Thoracic aorta (tissue), 2 donors: Measurements from ENCODE around the gene PTPRH. TPM values are rescaled to one million over a fixed set of nuclear protein-coding genes. Genes with fewer than 3 reads are reported as not detected.

Source experiments
- ATAC-seq: fragments of 150-250 bp; one replicate; pipeline ENCODE4 v1.8.0; 2017; ENCODE audit warnings: low read depth; ENCODE audit not compliant: insufficient number of reproducible peaks, low FRiP score
- DNase-seq: peaks from one replicate; pipeline ENCODE4 v3.0.0-alpha.2; 2020; ENCODE audit warnings: low spot score
- H3K27ac ChIP-seq, 2 donors: fragments of 200-600 bp; sonication (generic); 1 replicate in 1 of 2; 2 replicates in 1 of 2; pipeline ENCODE4 v1.5.1; 2016; ENCODE audit warnings: mild to moderate bottlenecking in 2 of 2, moderate library complexity in 2 of 2
- H3K27me3 ChIP-seq: fragments of 200-600 bp; sonication (generic); replicated peaks from 2 replicates; pipeline ENCODE4 v1.6.0; 2016; ENCODE audit warnings: mild to moderate bottlenecking; ENCODE audit not compliant: insufficient read depth
- H3K36me3 ChIP-seq: fragments of 200-600 bp; sonication (generic); one replicate; pipeline ENCODE4 v1.5.1; 2016
- H3K4me1 ChIP-seq, 2 donors: fragments of 200-600 bp; sonication (generic); 1 replicate in 1 of 2; 2 replicates in 1 of 2; pipeline versions ENCODE4 v1.5.1 to v1.6.0; 2016; ENCODE audit warnings: low read depth in 2 of 2, mild to moderate bottlenecking in 1 of 2; ENCODE audit not compliant: control insufficient read depth in 1 of 2
- H3K4me3 ChIP-seq: fragments of 200-600 bp; sonication (generic); 2 replicates; pipeline ENCODE4 v1.5.1; 2016; ENCODE audit warnings: mild to moderate bottlenecking
- H3K9me3 ChIP-seq: fragments of 200-600 bp; sonication (generic); 2 replicates; pipeline ENCODE4 v1.5.1; 2016
- CTCF ChIP-seq: fragments of 200-600 bp; sonication (generic); IDR thresholded peaks from one replicate; pipeline ENCODE4 v1.5.1; 2019; ENCODE audit warnings: antibody characterized with exemption
- total RNA-seq, 2 donors: library from RNA; depleted of rRNA; stranded (reverse); fragments of >200 nt; gene quantifications; one replicate each; pipeline versions ENCODE4 v1.1.0 to v1.2.3, GENCODE V29; 2016

Gene PTPRH
- total RNA-seq, 2 donors from 2014 or later, result 0.14 to 1.1 TPM

GRCh38 chr19:55251341-55252081 lies 42.2 kb upstream of the PTPRH start:
- Histone ChIP-seq H3K4me1 (peaks cover 25 to 37% of the 10 kb centered on the region in 2 donors), H3K36me3 (peaks cover 7% of the 10 kb centered on the region), H3K27ac (no peak overlapping the region), H3K9me3 (no peaks in the 10 kb centered on the region), H3K4me3 (no peak overlapping the region), H3K27me3 (no peaks in the 10 kb centered on the region)
- DNase-seq (no peak), ATAC-seq (no peak)
- TF ChIP-seq CTCF, result no peak

GRCh38 chr19:55250262-55251036 lies 41.1 kb upstream of the PTPRH start:
- Histone ChIP-seq H3K4me3 (no peak overlapping the region), H3K4me1 (peaks cover 14 to 26% of the 10 kb centered on the region in 2 donors), H3K27ac (no peak overlapping the region), H3K9me3 (no peaks in the 10 kb centered on the region), H3K36me3 (peaks cover 15% of the 10 kb centered on the region), H3K27me3 (no peaks in the 10 kb centered on the region)
- no peak for TF ChIP-seq CTCF
- no peak for ATAC-seq
- no peak for DNase-seq

- DNase-seq (no peak), ATAC-seq (no peak)
- no peak overlapping the region for H3K4me3 ChIP-seq
- no peaks in the 10 kb centered on the region for H3K9me3 ChIP-seq
- no peak for TF ChIP-seq CTCF
- H3K4me1 ChIP-seq, result peaks cover 9 to 20% of the 10 kb centered on the region in 2 donors
- peaks cover 20% of the 10 kb centered on the region for H3K36me3 ChIP-seq
- no peaks in the 10 kb centered on the region for H3K27me3 ChIP-seq
- H3K27ac ChIP-seq, result no peak overlapping the region
Measured at GRCh38 chr19:55249841-55250240, 40.5 kb upstream of the PTPRH start.

- no peaks in the 10 kb centered on the region for H3K27me3 ChIP-seq
- no peak for ATAC-seq
- peaks cover 32% of the 10 kb centered on the region for H3K36me3 ChIP-seq
Measured at GRCh38 chr19:55248704-55249103, 39.4 kb upstream of the PTPRH start.

More at GRCh38 chr19:55248704-55249103, 39.4 kb upstream of the PTPRH start:
- Histone ChIP-seq H3K9me3 (no peaks in the 10 kb centered on the region), H3K4me3 (no peak overlapping the region), H3K27ac (no peak overlapping the region), H3K4me1 (peaks cover 5 to 12% of the 10 kb centered on the region in 2 donors)
- no peak for DNase-seq
- TF ChIP-seq CTCF, result no peak
